ENCODE data around the gene LIPE.

Gene LIPE

DNA sequence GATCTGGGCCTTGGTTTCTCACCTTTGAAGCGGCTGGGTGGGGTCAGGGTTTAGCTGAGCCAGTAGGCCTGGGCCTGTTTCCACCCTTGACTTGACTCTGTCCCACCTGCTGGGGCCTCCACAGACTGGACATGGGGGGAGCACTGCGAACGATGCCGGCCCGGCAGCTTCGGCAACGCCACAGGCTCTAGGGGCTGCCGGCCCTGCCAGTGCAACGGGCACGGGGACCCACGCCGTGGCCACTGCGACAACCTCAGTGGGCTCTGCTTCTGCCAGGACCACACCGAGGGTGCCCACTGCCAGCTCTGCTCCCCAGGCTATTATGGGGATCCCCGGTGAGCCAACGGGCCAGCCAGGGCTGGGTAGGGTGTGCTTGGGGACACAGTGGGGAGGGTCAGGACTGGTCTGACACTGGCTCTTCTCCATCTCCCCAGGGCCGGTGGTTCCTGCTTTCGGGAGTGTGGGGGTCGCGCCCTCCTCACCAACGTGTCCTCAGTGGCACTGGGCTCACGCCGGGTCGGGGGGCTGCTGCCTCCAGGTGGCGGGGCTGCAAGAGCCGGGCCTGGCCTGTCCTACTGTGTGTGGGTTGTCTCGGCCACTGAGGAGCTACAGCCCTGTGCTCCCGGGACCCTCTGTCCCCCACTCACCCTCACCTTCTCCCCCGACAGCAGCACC, 73.7 kb downstream of the LIPE start:
- DNase-seq (ENCODE audit: low spot score) = no peak

DNA sequence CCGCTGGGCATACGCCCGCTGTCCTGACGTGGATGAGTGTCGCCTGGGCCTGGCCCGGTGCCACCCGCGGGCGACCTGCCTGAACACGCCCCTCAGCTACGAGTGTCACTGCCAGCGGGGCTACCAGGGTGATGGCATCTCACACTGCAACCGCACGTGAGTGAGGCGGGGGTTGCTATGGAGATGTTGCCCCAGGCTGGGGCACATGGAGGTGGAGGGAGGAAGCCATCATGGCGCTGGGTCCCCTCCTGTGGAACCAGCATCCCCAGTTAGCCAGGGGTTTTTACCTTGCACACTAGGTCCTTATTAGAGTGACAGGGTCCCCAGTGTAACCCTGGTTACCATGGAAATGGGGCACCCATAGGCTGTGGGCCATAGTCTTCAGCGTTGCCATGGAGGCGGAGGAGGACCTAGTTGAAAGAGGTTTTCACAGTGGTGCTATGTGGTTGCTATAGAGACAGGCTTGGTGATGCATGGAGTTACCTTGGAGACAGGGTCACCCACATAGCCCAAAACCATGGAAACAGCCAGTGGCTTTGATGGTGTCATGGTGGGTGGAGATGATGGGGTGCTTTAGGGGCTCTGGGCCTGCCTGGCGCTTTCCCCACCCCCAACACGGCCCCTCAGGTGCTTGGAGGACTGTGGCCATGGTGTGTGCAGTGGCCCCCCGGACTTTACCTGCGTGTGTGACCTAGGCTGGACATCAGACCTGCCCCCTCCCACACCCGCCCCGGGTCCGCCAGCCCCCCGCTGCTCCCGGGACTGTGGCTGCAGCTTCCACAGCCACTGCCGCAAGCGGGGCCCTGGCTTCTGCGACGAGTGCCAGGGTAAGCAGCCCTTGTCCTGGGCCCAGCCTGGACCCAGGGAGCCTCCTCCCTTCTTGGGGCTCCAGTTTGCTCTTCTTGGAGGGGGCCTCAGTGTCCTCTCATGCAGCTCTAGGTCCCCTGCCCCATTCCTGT, 74.6 kb downstream of the LIPE start:
- no peak for DNase-seq (ENCODE audit: low spot score)
